Left ventricle myocardium inferior (tissue), 1 donor: ENCODE results near the gene CDK14. TPM values are rescaled to one million over a fixed set of nuclear protein-coding genes. Genes with fewer than 3 reads are reported as not detected.

Experiments
- DNase-seq: peaks from one replicate; pipeline ENCODE4 v3.0.0-alpha.2; 2020
- H3K27ac ChIP-seq: fragments of 200-600 bp; replicated peaks from 2 replicates; pipeline ENCODE4 v1.8.0; 2021
- H3K27me3 ChIP-seq: fragments of 200-600 bp; 2 replicates; pipeline ENCODE4 v1.8.0; 2021; ENCODE audit warnings: low read depth
- H3K36me3 ChIP-seq: fragments of 200-600 bp; 2 replicates; pipeline ENCODE4 v1.8.0; 2021
- H3K4me1 ChIP-seq: fragments of 200-600 bp; 2 replicates; pipeline ENCODE4 v1.8.0; 2021
- H3K4me3 ChIP-seq: fragments of 200-600 bp; 2 replicates; pipeline ENCODE4 v1.8.0; 2021; ENCODE audit warnings: mild to moderate bottlenecking, moderate library complexity
- H3K9me3 ChIP-seq: fragments of 200-600 bp; replicated peaks from 2 replicates; pipeline ENCODE4 v1.8.0; 2021
- intact Hi-C: fragments of 100-400 bp; cut with micrococcal nuclease; formaldehyde crosslinking; loops from one replicate; pipeline ENCODE4 v1.11.0; 2022
- total RNA-seq: library from RNA; stranded (reverse); fragmentation: NEBNext Ultra II Directional; extraction: Animal tissue kit (Norgen Biotek cat#: 25700); gene quantifications from one replicate; pipeline ENCODE4 v1.2.1, GENCODE V29; 2021
- TF ChIP-seq, protein P1 (sequence below): fragments of 200-600 bp; IDR thresholded peaks from 2 replicates; pipeline ENCODE4 v1.8.0; 2021; ENCODE audit warnings: antibody characterized with exemption, mild to moderate bottlenecking, borderline replicate concordance
- donor health status: DM: no; HTN: yes; CAD: no; lungs with severe emphysema.

The CDK14 gene
- total RNA-seq, 1 donor from 2014 or later = 18.7 TPM

DNA sequence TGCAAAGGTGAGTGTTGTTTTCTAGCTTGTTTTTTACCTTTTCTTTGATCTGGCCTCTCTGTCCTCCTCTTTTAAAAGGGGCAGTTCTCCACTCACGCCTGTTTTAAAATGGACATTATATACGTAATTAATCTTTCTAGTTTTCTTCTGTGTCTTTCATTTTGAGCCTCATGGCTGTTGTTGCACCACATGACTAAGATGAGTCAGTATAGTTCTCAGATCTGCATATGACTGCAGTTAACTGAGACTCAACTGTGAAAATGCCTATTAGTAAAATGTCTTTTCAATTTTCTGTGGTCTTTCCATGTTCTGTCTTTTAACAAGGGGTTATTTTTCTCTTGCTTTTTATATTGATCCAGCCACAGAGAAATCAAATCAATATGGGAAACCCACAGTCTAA is 296.1 kb downstream of the CDK14 start:
- Histone ChIP-seq H3K27ac (no peak overlapping the region), H3K36me3 (no peaks in the 10 kb centered on the region), H3K27me3 (no peaks in the 10 kb centered on the region), H3K4me3 (no peak overlapping the region), H3K4me1 (peaks cover 10% of the 10 kb centered on the region), H3K9me3 (no peaks in the 10 kb centered on the region)
- TF ChIP-seq, protein P1, sequence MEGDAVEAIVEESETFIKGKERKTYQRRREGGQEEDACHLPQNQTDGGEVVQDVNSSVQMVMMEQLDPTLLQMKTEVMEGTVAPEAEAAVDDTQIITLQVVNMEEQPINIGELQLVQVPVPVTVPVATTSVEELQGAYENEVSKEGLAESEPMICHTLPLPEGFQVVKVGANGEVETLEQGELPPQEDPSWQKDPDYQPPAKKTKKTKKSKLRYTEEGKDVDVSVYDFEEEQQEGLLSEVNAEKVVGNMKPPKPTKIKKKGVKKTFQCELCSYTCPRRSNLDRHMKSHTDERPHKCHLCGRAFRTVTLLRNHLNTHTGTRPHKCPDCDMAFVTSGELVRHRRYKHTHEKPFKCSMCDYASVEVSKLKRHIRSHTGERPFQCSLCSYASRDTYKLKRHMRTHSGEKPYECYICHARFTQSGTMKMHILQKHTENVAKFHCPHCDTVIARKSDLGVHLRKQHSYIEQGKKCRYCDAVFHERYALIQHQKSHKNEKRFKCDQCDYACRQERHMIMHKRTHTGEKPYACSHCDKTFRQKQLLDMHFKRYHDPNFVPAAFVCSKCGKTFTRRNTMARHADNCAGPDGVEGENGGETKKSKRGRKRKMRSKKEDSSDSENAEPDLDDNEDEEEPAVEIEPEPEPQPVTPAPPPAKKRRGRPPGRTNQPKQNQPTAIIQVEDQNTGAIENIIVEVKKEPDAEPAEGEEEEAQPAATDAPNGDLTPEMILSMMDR = no peak
- intact Hi-C loops = no loop called here
- DNase-seq = no peak

GRCh38 chr7:90894122-90894521 is 298.0 kb downstream of the CDK14 start:
- Histone ChIP-seq H3K36me3 (no peaks in the 10 kb centered on the region), H3K27me3 (no peaks in the 10 kb centered on the region), H3K4me3 (no peak overlapping the region), H3K9me3 (no peaks in the 10 kb centered on the region), H3K4me1 (peaks cover 18% of the 10 kb centered on the region), H3K27ac (no peak overlapping the region)
- intact Hi-C loops = no loop called here
- DNase-seq = no peak
- TF ChIP-seq, protein P1 = no peak

DNA sequence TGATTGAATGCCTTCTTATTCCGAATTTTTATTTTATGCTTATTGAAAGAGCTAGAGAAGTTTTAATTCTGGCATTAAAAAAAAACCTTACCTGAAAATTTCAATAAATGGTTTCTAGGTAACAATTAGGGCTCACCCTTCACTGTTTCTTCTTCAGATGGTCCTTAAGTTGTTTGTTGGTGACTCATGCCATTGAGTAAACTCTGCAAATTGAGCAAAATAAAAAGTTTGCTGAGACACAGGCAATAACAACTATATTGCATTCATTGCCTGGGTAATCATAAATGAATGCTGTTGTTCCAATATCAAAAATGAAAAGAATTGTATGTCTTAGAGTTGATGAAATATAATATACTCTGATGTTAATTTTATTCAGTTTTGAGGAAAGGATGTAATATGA is 300.3 kb downstream of the CDK14 start:
- H3K27ac ChIP-seq = no peak overlapping the region

GRCh38 chr7:90897961-90898469 is 301.9 kb downstream of the CDK14 start:
- intact Hi-C loops = no loop called here
- TF ChIP-seq, protein P1 = no peak
- Histone ChIP-seq H3K27me3 (no peaks in the 10 kb centered on the region), H3K36me3 (no peaks in the 10 kb centered on the region), H3K4me1 (peaks cover 8% of the 10 kb centered on the region), H3K4me3 (no peak overlapping the region), H3K27ac (no peak overlapping the region), H3K9me3 (no peaks in the 10 kb centered on the region)
- no peak for DNase-seq

More for the DNA sequence above, 300.3 kb downstream of the CDK14 start:
- H3K4me1 ChIP-seq = peaks cover 17% of the 10 kb centered on the region
- TF ChIP-seq, protein P1 = no peak
- intact Hi-C loops = no loop called here
- no peak for DNase-seq
- no peaks in the 10 kb centered on the region for H3K9me3 ChIP-seq
- H3K27me3 ChIP-seq = no peaks in the 10 kb centered on the region
- no peaks in the 10 kb centered on the region for H3K36me3 ChIP-seq
- H3K4me3 ChIP-seq = no peak overlapping the region

DNA sequence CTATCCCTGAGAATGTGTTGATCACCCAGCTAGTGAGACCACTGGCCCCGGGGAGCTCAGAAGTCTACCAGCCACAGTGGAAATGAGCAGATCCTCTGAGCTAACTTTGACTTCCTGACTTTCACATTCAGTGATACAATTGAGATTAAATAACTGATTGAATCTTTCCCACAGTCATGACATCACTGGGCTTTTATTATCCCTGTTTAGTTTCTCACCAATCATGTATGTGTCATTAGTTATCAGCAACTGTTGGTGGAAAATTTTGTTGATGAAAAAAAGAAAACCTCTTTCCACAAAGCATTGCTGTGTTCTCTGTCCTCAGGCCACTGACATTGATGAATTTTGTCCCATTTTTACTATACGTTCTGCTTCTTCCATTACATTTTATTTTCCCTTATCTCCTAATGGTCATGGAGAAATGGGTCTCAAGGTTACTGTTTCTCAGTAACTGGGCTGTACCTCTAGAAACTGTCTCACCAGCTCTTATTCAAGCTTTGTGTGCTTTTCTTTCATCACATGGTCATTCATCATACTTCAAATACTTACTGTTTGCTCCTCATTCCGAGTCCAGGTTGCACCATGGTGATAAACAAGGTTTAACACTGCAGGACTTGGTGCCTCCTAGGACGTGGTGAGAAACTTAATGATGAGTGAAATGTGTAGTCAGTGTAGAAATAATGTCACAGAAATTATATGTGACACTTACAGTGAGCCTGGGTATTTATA is 304.7 kb downstream of the CDK14 start:
- TF ChIP-seq, protein P1 = no peak
- no peak for DNase-seq
- Histone ChIP-seq H3K4me3 (no peak overlapping the region), H3K27ac (no peak overlapping the region), H3K27me3 (no peaks in the 10 kb centered on the region), H3K36me3 (no peaks in the 10 kb centered on the region), H3K4me1 (peaks cover 8% of the 10 kb centered on the region), H3K9me3 (no peaks in the 10 kb centered on the region)
- intact Hi-C loops = no loop called here
